GM12878 (cell line): Measurements from ENCODE around the gene ZNF627. TPM values are rescaled to one million over a fixed set of nuclear protein-coding genes. Genes with fewer than 3 reads are reported as not detected.

Source experiments
- ATF2 ChIP-seq: IDR thresholded peaks from 2 replicates; pipeline ENCODE4 v1.6.1; 2012; ENCODE audit warnings: low read length, inconsistent platforms
- ATF7 ChIP-seq: fragments of 450-650 bp; IDR thresholded peaks from 2 replicates; pipeline ENCODE4 v1.6.1; 2016; ENCODE audit warnings: low read depth, mild to moderate bottlenecking
- BCL3 ChIP-seq: IDR thresholded peaks from 2 replicates; pipeline ENCODE4 v1.6.1; 2011; ENCODE audit warnings: borderline replicate concordance, low read depth, mild to moderate bottlenecking, moderate library complexity, low read length; ENCODE audit not compliant: insufficient read depth, poor library complexity, severe bottlenecking
- CBX3 ChIP-seq: fragments of 200-600 bp; sonication (generic); IDR thresholded peaks from 2 replicates; pipeline ENCODE4 v1.6.1; 2016; ENCODE audit warnings: low read depth, borderline replicate concordance
- CTCF ChIP-seq, 3 experiments: IDR thresholded peaks in 2 of 3; conservative IDR thresholded peaks in 1 of 3; 2 replicates each; pipeline ENCODE4 v1.5.1; 2011; ENCODE audit warnings: low read depth in 3 of 3, low read length in 3 of 3, mild to moderate bottlenecking in 3 of 3, control low read depth in 2 of 3, moderate library complexity in 2 of 3, inconsistent platforms in 1 of 3, mixed read lengths in 1 of 3; ENCODE audit not compliant: control insufficient read depth in 2 of 3, insufficient read depth in 1 of 3; ENCODE audit errors: extremely low read depth in 1 of 3
- ETV6 ChIP-seq, 2 experiments: fragments of 450-650 bp in 1 of 2; IDR thresholded peaks in 1 of 2; conservative IDR thresholded peaks in 1 of 2; 2 replicates each; pipeline ENCODE4 v1.6.1; 2014; ENCODE audit warnings: antibody characterized with exemption in 1 of 2, borderline replicate concordance in 1 of 2, low read depth in 1 of 2, mild to moderate bottlenecking in 1 of 2, moderate library complexity in 1 of 2
- EZH2 ChIP-seq: IDR thresholded peaks from 2 replicates; pipeline ENCODE4 v1.6.1; 2012; ENCODE audit warnings: low read depth, mild to moderate bottlenecking, control low read depth, inconsistent platforms, low read length, borderline replicate concordance; ENCODE audit not compliant: control insufficient read depth
- HDAC2 ChIP-seq: fragments of 200-600 bp; sonication (generic); IDR thresholded peaks from 2 replicates; pipeline ENCODE4 v1.6.1; 2017
- IKZF1 ChIP-seq: fragments of 450-650 bp; conservative IDR thresholded peaks from 2 replicates; pipeline ENCODE4 v1.6.1; 2017; ENCODE audit warnings: antibody characterized with exemption, mild to moderate bottlenecking
- KDM1A ChIP-seq: fragments of 200-600 bp; sonication (generic); IDR thresholded peaks from 2 replicates; pipeline ENCODE4 v1.6.1; 2016; ENCODE audit warnings: borderline replicate concordance
- MAX ChIP-seq: IDR thresholded peaks from 2 replicates; pipeline ENCODE4 v1.6.1; 2012; ENCODE audit warnings: low read depth, low read length, improper control_type of control experiment
- MEF2A ChIP-seq: IDR thresholded peaks from 2 replicates; pipeline ENCODE4 v1.6.1; 2011; ENCODE audit warnings: low read depth, mild to moderate bottlenecking, low read length, moderate library complexity; ENCODE audit not compliant: insufficient read depth
- NBN ChIP-seq: fragments of 450-650 bp; IDR thresholded peaks from 2 replicates; pipeline ENCODE4 v1.6.1; 2016
- NKRF ChIP-seq: fragments of 450-650 bp; conservative IDR thresholded peaks from 2 replicates; pipeline ENCODE4 v1.6.1; 2017; ENCODE audit warnings: mild to moderate bottlenecking, moderate library complexity
- NR2F1 ChIP-seq: fragments of 450-650 bp; conservative IDR thresholded peaks from 2 replicates; pipeline ENCODE4 v1.6.1; 2017; ENCODE audit warnings: mild to moderate bottlenecking
- POLR2AphosphoS5 ChIP-seq: IDR thresholded peaks from 2 replicates; pipeline ENCODE4 v1.6.1; 2011; ENCODE audit warnings: mild to moderate bottlenecking, low read length, inconsistent platforms
- SIN3A ChIP-seq: IDR thresholded peaks from 2 replicates; pipeline ENCODE4 v1.6.1; 2012; ENCODE audit warnings: low read depth, low read length, improper control_type of control experiment
- SUZ12 ChIP-seq: fragments of 200-600 bp; sonication (generic); IDR thresholded peaks from one replicate; pipeline ENCODE4 v1.6.1; 2018; ENCODE audit warnings: antibody characterized with exemption, mild to moderate bottlenecking; ENCODE audit not compliant: unreplicated experiment
- ZBTB4 ChIP-seq: fragments of 450-650 bp; formaldehyde crosslinking; IDR thresholded peaks from 2 replicates; pipeline ENCODE4 v1.4.0; 2022; ENCODE audit warnings: mild to moderate bottlenecking, moderate library complexity
- polyA plus RNA-seq, 11 experiments: library from polyadenylated mRNA; depleted of rRNA in 4 of 11; unstranded in 6 of 11; stranded (reverse) in 5 of 11; fragments of >200 nt; fragmentation: Nextera tagmentation in 4 of 11; fragmentation: Illumina TruSeq in 1 of 11; extraction: Ambion mirVana in 4 of 11; extraction: Trizol in 1 of 11; gene quantifications; 1 replicate in 1 of 11; 2 replicates in 10 of 11; pipeline versions ENCODE4 v1.2.1 to v1.2.3, GENCODE V29; 2011 to 2016; ENCODE audit warnings: inconsistent platforms in 2 of 11, missing spikeins in 2 of 11, low read depth in 1 of 11
- total RNA-seq, 4 experiments: library from RNA; depleted of rRNA in 3 of 4; stranded (reverse); fragments of >200 nt in 3 of 4; fragmentation: Illumina TruSeq in 1 of 4; extraction: Trizol in 1 of 4; gene quantifications; 2 replicates each; pipeline versions ENCODE4 v1.2.1 to v1.2.3, GENCODE V29; 2013 to 2021

The ZNF627 gene
- total and polyA plus RNA-seq, 10 of the 15 experiments (the other 5 are each of a cell fraction or from before 2014, with no cell fraction given): 5.1 to 13.7 (median 10.2) TPM

- TF ChIP-seq HDAC2: no peak
- no peak for TF ChIP-seq EZH2
- no peak for TF ChIP-seq BCL3
- no peak for TF ChIP-seq SIN3A
- TF ChIP-seq CBX3: no peak
- TF ChIP-seq NR2F1: peak; percentile 51
- TF ChIP-seq ATF7: peak; percentile 27; the same call in 1 of the 2 replicates
- peak; percentile 60; the same call in 1 of the 2 replicates for TF ChIP-seq NBN
- no peak for TF ChIP-seq KDM1A
- peak; percentile 70 for TF ChIP-seq IKZF1
- TF ChIP-seq SUZ12: no peak
- TF ChIP-seq ATF2: peak; percentile 68
- TF ChIP-seq POLR2AphosphoS5: peak; percentile 37; the same call in 1 of the 2 replicates
- TF ChIP-seq MEF2A: 0 out of 2 replicates have a peak, but pooled peaks have one; percentile 12
- TF ChIP-seq NKRF: no peak
- no peak for TF ChIP-seq ZBTB4 (CRISPR knock-in tag)
- peak in 1 of 2 experiments; percentile 50; a peak in 1 of 4 replicates for TF ChIP-seq ETV6 (conservative IDR thresholded peaks at IDR 0.05 in 1 of 2, IDR thresholded peaks at IDR 0.05 in 1 of 2; ENCODE audit: borderline replicate concordance in 1 of 2, low read depth in 1 of 2)
- TF ChIP-seq MAX: no peak
- TF ChIP-seq CTCF (IDR thresholded peaks at IDR 0.05 in 2 of 3, conservative IDR thresholded peaks at IDR 0.05 in 1 of 3; ENCODE audit: control insufficient read depth in 2 of 3, extremely low read depth in 1 of 3, insufficient read depth in 1 of 3, low read depth in 3 of 3, low read length in 3 of 3): peak; percentile 68 to 90 (median 77)
Observed at GRCh38 chr19:11560404-11561051, 36.8 kb upstream of the ZNF627 start (continued).
